Pancreas (tissue), 10 donors: ENCODE measurements around the gene EHD4. TPM values are rescaled to one million over a fixed set of nuclear protein-coding genes. Genes with fewer than 3 reads are reported as not detected.

ENCODE experiments used
- ATAC-seq, 4 donors: fragments of 200-7000 bp; cut with Tn5 transposase; one replicate each; pipeline versions ENCODE4 v1.8.0 to v1.9.1; 2020; ENCODE audit warnings: mild to moderate bottlenecking in 4 of 4, moderate library complexity in 4 of 4
- DNase-seq, 6 donors: peaks; one replicate each; pipeline ENCODE4 v3.0.0-alpha.2; 2020
- FAIRE-seq: peaks from 2 replicates; lab custom pipeline; 2012; peaks lifted over from hg19 to GRCh38; lab: Jason Lieb, UNC
- H3K27ac ChIP-seq, 4 donors: fragments of 200-600 bp; sonication (generic); 1 replicate in 3 of 4; 2 replicates in 1 of 4; pipeline versions ENCODE4 v1.5.0 to v1.8.0; 2020
- H3K27me3 ChIP-seq, 4 donors: fragments of 200-600 bp; one replicate each; pipeline ENCODE4 v1.8.0; 2021
- H3K36me3 ChIP-seq, 3 donors: fragments of 200-600 bp; sonication (generic) in 1 of 3; one replicate each; pipeline versions ENCODE4 v1.5.0 to v1.8.0; 2020 to 2021
- H3K4me1 ChIP-seq, 3 donors: fragments of 200-600 bp; one replicate each; pipeline ENCODE4 v1.8.0; 2021
- H3K4me3 ChIP-seq, 4 donors: fragments of 200-600 bp; sonication (generic) in 2 of 4; one replicate each; pipeline versions ENCODE4 v1.5.0 to v1.8.0; 2020 to 2021
- H3K9me3 ChIP-seq, 4 donors: fragments of 200-600 bp; one replicate each; pipeline ENCODE4 v1.8.0; 2021
- CTCF ChIP-seq, 4 donors: fragments of 200-600 bp; sonication (generic) in 3 of 4; IDR thresholded peaks; one replicate each; pipeline versions ENCODE4 v1.5.0 to v1.8.0; 2021; ENCODE audit warnings: antibody characterized with exemption in 4 of 4
- WGBS, 2 donors: extraction: QIAGEN DNeasy Blood & Tissue Kit; methylation state at CpG; one replicate each; pipeline ENCODE4 v1.1.7; 2013; 5-methylcytosine and 5-hydroxymethylcytosine counted together
- intact Hi-C, 3 donors: fragments of 100-400 bp; cut with DNase I; formaldehyde crosslinking; loops; one replicate each; pipeline versions ENCODE4 v1.11.1 to v1.14.2; 2022
- polyA plus RNA-seq, 2 donors: library from polyadenylated mRNA; stranded (reverse); fragments of 200-250 nt; gene quantifications; one replicate each; pipeline ENCODE4 v1.2.3, GENCODE V29; 2013
- total RNA-seq, 6 donors: library from RNA; stranded (reverse); fragmentation: NEBNext Ultra II Directional in 4 of 6; extraction: Animal tissue kit (Norgen Biotek cat#: 25700) in 4 of 6; gene quantifications; one replicate each; pipeline versions ENCODE4 v1.2.1 to v1.2.4, GENCODE V29; 2021 to 2023
- donor health status: healthy with polysubstance abuse.
- donor health status: DM: no; HTN: no; CAD: no; lungs with moderate emphysema.
- donor health status: DM: no; HTN: no; CAD: no.
- donor health status: control.
- donor health status: control.
- donor health status: Bipolar disorder and iron deficiency.
- donor health status: DM: yes; HTN: yes; CAD: no.
- donor health status: DM: no; HTN: no; CAD: no.
- donor health status: DM: no; HTN: no; CAD: no.
- donor health status: DM: yes; HTN: yes; CAD: no.

EHD4 gene
- total and polyA plus RNA-seq, 8 donors = 8.1 to 22.8 (median 8.5) TPM

GRCh38 chr15:41944313-41944940 is 27.9 kb downstream of the EHD4 start:
- Histone ChIP-seq H3K9me3 (no peaks in the 10 kb centered on the region), H3K27me3 (no peaks in the 10 kb centered on the region), H3K4me3 (no peak overlapping the region), H3K27ac (peak overlapping the region; percentile 51 to 68 (median 58)), H3K4me1 (peaks cover 0 to 6% (median 2%) of the 10 kb centered on the region in 3 donors), H3K36me3 (peaks cover 0 to 6% (median 0%) of the 10 kb centered on the region in 3 donors)
- intact Hi-C loops = no loop called here
- no peak for TF ChIP-seq CTCF (IDR thresholded peaks at IDR 0.05)
- DNase-seq (peak in 2 of 6 donors; percentile 37 to 48), ATAC-seq (peak; percentile 57 to 88 (median 80)), FAIRE-seq (no peak)
- WGBS, 2 donors = 61% methylated on average over 8 of the region's 8 CpGs

- DNase-seq (no peak), ATAC-seq (no peak), FAIRE-seq (no peak)
- Histone ChIP-seq H3K27me3 (no peaks in the 10 kb centered on the region), H3K36me3 (peaks cover 0 to 6% (median 0%) of the 10 kb centered on the region in 3 donors), H3K4me3 (no peak overlapping the region), H3K4me1 (peaks cover 0 to 6% (median 2%) of the 10 kb centered on the region in 3 donors), H3K27ac (peak overlapping the region; percentile 51 to 68 (median 58)), H3K9me3 (no peaks in the 10 kb centered on the region)
- intact Hi-C loops = no loop called here
- TF ChIP-seq CTCF (IDR thresholded peaks at IDR 0.05) = no peak
- WGBS, 2 donors = 85 to 89% methylated on average over 6 of the region's 6 CpGs
Observed at GRCh38 chr15:41943543-41944312, 28.6 kb downstream of the EHD4 start.

- FAIRE-seq (no peak), ATAC-seq (no peak), DNase-seq (no peak)
- intact Hi-C loops = no loop called here
- Histone ChIP-seq H3K9me3 (no peaks in the 10 kb centered on the region), H3K4me1 (peaks cover 0 to 6% (median 2%) of the 10 kb centered on the region in 3 donors), H3K36me3 (peaks cover 0 to 6% (median 0%) of the 10 kb centered on the region in 3 donors), H3K27ac (peak overlapping the region in 1 of 4 donors; percentile 60), H3K4me3 (no peak overlapping the region), H3K27me3 (no peaks in the 10 kb centered on the region)
- 73 to 81% methylated on average over 7 of the region's 7 CpGs for WGBS, 2 donors
- no peak for TF ChIP-seq CTCF (IDR thresholded peaks at IDR 0.05)
Observed at GRCh38 chr15:41942886-41943285, 29.5 kb downstream of the EHD4 start.

GRCh38 chr15:41941644-41942415 is 30.5 kb downstream of the EHD4 start:
- Histone ChIP-seq H3K9me3 (no peaks in the 10 kb centered on the region), H3K4me3 (no peak overlapping the region), H3K36me3 (peaks cover 0 to 6% (median 0%) of the 10 kb centered on the region in 3 donors), H3K27me3 (no peaks in the 10 kb centered on the region), H3K27ac (no peak overlapping the region), H3K4me1 (peaks cover 0 to 6% (median 0%) of the 10 kb centered on the region in 3 donors)
- 83% methylated on average over 22 of the region's 22 CpGs for WGBS, 2 donors
- FAIRE-seq (no peak), DNase-seq (no peak), ATAC-seq (no peak)
- intact Hi-C loops = no loop called here
- no peak for TF ChIP-seq CTCF (IDR thresholded peaks at IDR 0.05)
